ENCODE results near the gene B4GALT4. TPM values are rescaled to one million over a fixed set of nuclear protein-coding genes. Genes with fewer than 3 reads are reported as not detected.

Gene B4GALT4
- total and polyA plus RNA-seq, 2 of the 8 experiments (the other 6 are each of a cell fraction or from before 2014, with no cell fraction given), result 14.6 to 44.7 TPM

- Histone ChIP-seq H2BK20ac (ENCODE audit: low read length) (no peak overlapping the region), H3K56ac (replicated peaks; ENCODE audit: insufficient read length, low read depth, low read length) (no peak overlapping the region), H2BK15ac (ENCODE audit: low read length) (no peak overlapping the region), H3K23me2 (ENCODE audit: low read depth, low read length) (no peaks in the 10 kb centered on the region), H3K23ac (ENCODE audit: insufficient read length) (no peak overlapping the region), H4K8ac (ENCODE audit: extremely low read depth, insufficient read depth, low read length) (no peak overlapping the region), H2BK12ac (ENCODE audit: low read depth, low read length) (no peak overlapping the region), H3K4me3 (ENCODE audit: extremely low read depth in 1 of 4, insufficient read depth in 2 of 4, low read depth in 3 of 4, low read length in 4 of 4) (no peak overlapping the region), H2AFZ (ENCODE audit: low read length) (no peak overlapping the region), H2BK120ac (replicated peaks; ENCODE audit: low read depth, low read length) (no peak overlapping the region), H3K27me3 (replicated peaks in 1 of 4; ENCODE audit: control insufficient read depth in 3 of 4, extremely low read depth in 1 of 4, insufficient read depth in 3 of 4, low read length in 3 of 4) (peaks cover 0 to 3% (median under 1%) of the 10 kb centered on the region in 4 experiments; a peak in 3 of 7 replicates), H4K91ac (replicated peaks; ENCODE audit: insufficient read length, low read length) (no peak overlapping the region), H4K20me1 (replicated peaks in 1 of 2; ENCODE audit: control insufficient read depth in 1 of 2, insufficient read depth in 2 of 2, low read length in 2 of 2) (no peaks in the 10 kb centered on the region), H2BK5ac (ENCODE audit: low read depth, low read length) (no peak overlapping the region), H3K14ac (ENCODE audit: insufficient read length) (no peak overlapping the region), H4K5ac (ENCODE audit: insufficient read length, low read depth, low read length) (no peak overlapping the region), H2AK5ac (ENCODE audit: low read depth, low read length) (no peak overlapping the region), H3K79me1 (ENCODE audit: low read depth, low read length) (no peaks in the 10 kb centered on the region), H3K36me3 (ENCODE audit: control insufficient read depth in 2 of 4, insufficient read depth in 4 of 4, low read length in 3 of 4) (no peaks in the 10 kb centered on the region), H3K9ac (replicated peaks in 1 of 4; ENCODE audit: extremely low read depth in 1 of 4, low read depth in 3 of 4, low read length in 3 of 4) (no peak overlapping the region), H3K79me2 (ENCODE audit: control insufficient read depth in 1 of 2, insufficient read depth in 2 of 2, low read length in 2 of 2) (no peaks in the 10 kb centered on the region), H3K9me3 (ENCODE audit: insufficient read depth in 2 of 2, low read depth in 1 of 2, low read length in 1 of 2) (no peaks in the 10 kb centered on the region), H3K4me2 (ENCODE audit: insufficient read depth in 1 of 2, low read depth in 2 of 2, low read length in 2 of 2) (no peak overlapping the region), H3K4ac (replicated peaks; ENCODE audit: insufficient read length, low read depth, low read length) (no peak overlapping the region), H3K27ac (ENCODE audit: low read depth, low read length) (no peak overlapping the region), H3K4me1 (replicated peaks in 1 of 4; ENCODE audit: control insufficient read depth in 3 of 4, insufficient read depth in 4 of 4, low read length in 3 of 4) (no peaks in the 10 kb centered on the region), H3K18ac (ENCODE audit: extremely low read depth, low read length) (no peak overlapping the region)
- DNase-seq (ENCODE audit: low read depth in 1 of 2, low spot score in 2 of 2) (no peak), FAIRE-seq (no peak)
- ChIA-PET CTCF (ENCODE audit: partially characterized antibody) (interaction anchor here (0.8 to 1.2 kb wide), 2 partner anchors 54 to 56 kb away, joined by 4 read pairs; partner anchors contain the start of gene B4GALT4), POLR2A (ENCODE audit: partially characterized antibody) (interaction anchor here (1.4 kb wide), 1 partner anchor 26 kb away, joined by 3 read pairs; no protein-coding TSS in a partner anchor)
- WGBS, 2 experiments (ENCODE audit: extremely low coverage in 1 of 2, insufficient coverage in 1 of 2, insufficient read length in 1 of 2, insufficient replicate concordance in 2 of 2, low coverage in 1 of 2, low lambda C conversion rate in 2 of 2, missing lambda C conversion rate in 1 of 2), result 88% methylated on average over 7 of the region's 7 CpGs; no CpG with 5 or more reads in 1 of the 2 experiments
- TF ChIP-seq EZH2 (IDR thresholded peaks at IDR 0.05; ENCODE audit: low read depth, low read length, severe bottlenecking), result no peak
- no peak for TF ChIP-seq RAD21 (IDR thresholded peaks at IDR 0.05 in 1 of 2, conservative IDR thresholded peaks at IDR 0.05 in 1 of 2; ENCODE audit: low read depth in 2 of 2, low read length in 2 of 2)
- no peak for TF ChIP-seq HDAC2 (IDR thresholded peaks at IDR 0.05; ENCODE audit: borderline replicate concordance in 1 of 2, low read depth in 2 of 2, low read length in 2 of 2)
- no peak for TF ChIP-seq POLR2A (IDR thresholded peaks at IDR 0.05; ENCODE audit: control extremely low read depth in 1 of 2, low read depth in 2 of 2, low read length in 2 of 2)
- TF ChIP-seq GABPA (IDR thresholded peaks at IDR 0.05; ENCODE audit: borderline replicate concordance, insufficient read depth, low read length), result no peak
- TF ChIP-seq ATF3 (IDR thresholded peaks at IDR 0.05; ENCODE audit: insufficient read depth, low read depth, low read length), result no peak
- no peak for TF ChIP-seq TEAD4 (IDR thresholded peaks at IDR 0.05; ENCODE audit: low read depth, low read length)
- no peak for TF ChIP-seq SP1 (IDR thresholded peaks at IDR 0.05; ENCODE audit: low read depth, low read length)
- no peak for TF ChIP-seq PHF8 (conservative IDR thresholded peaks at IDR 0.05; ENCODE audit: low read depth, low read length)
- TF ChIP-seq, protein P1, sequence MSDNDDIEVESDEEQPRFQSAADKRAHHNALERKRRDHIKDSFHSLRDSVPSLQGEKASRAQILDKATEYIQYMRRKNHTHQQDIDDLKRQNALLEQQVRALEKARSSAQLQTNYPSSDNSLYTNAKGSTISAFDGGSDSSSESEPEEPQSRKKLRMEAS (IDR thresholded peaks at IDR 0.05), result no peak
These were observed 55.7 kb downstream of the B4GALT4 start for GRCh38 chr3:119184796-119185570.
